ENCODE results near the gene STRN4. TPM values are rescaled to one million over a fixed set of nuclear protein-coding genes. Genes with fewer than 3 reads are reported as not detected.

The STRN4 gene
- total and polyA plus RNA-seq, 2 donors (not counting 3 experiments of a cell fraction or from before 2014, with no cell fraction given), result 116 to 144 TPM

GRCh38 chr19:46710687-46711086, 35.6 kb downstream of the STRN4 start:
- Histone ChIP-seq H3K27ac (ENCODE audit: insufficient read depth, low read depth, low read length) (no peak overlapping the region), H3K79me2 (ENCODE audit: control insufficient read depth, insufficient read depth, low read length) (peaks cover 23% of the 10 kb centered on the region), H3K4me1 (ENCODE audit: control insufficient read depth, extremely low read depth, insufficient read depth, low read length) (peaks cover 17% of the 10 kb centered on the region), H3K4me2 (ENCODE audit: insufficient read depth, low read length) (no peak overlapping the region), H3K4me3 (replicated peaks in 1 of 3; ENCODE audit: insufficient read depth in 1 of 3, low read depth in 1 of 3, low read length in 3 of 3) (no peak overlapping the region), H4K20me1 (replicated peaks; ENCODE audit: control insufficient read depth, extremely low read depth, insufficient read depth, low read length) (no peaks in the 10 kb centered on the region), H3K9me3 (replicated peaks; ENCODE audit: control insufficient read depth, insufficient read depth, low read length) (no peaks in the 10 kb centered on the region), H2AFZ (ENCODE audit: low read depth, low read length) (no peak overlapping the region), H3K9me1 (replicated peaks; ENCODE audit: control insufficient read depth, extremely low read depth, insufficient read depth, low read length) (no peaks in the 10 kb centered on the region), H3K9ac (replicated peaks; ENCODE audit: extremely low read depth, insufficient read depth, low read length) (no peak overlapping the region), H3K36me3 (ENCODE audit: control insufficient read depth in 2 of 2, extremely low read depth in 1 of 2, insufficient read depth in 2 of 2, low read length in 2 of 2) (peaks cover 3 to 21% of the 10 kb centered on the region in 2 experiments), H3K27me3 (ENCODE audit: control insufficient read depth in 2 of 2, insufficient read depth in 2 of 2, low read length in 2 of 2) (no peaks in the 10 kb centered on the region)
- DNase-seq (ENCODE audit: low read depth, low spot score), result no peak
- TF ChIP-seq MYC (IDR thresholded peaks at IDR 0.05; ENCODE audit: low read depth, low read length) (no peak), MAX (IDR thresholded peaks at IDR 0.05; ENCODE audit: insufficient read depth, insufficient read length) (no peak), JUN (IDR thresholded peaks at IDR 0.05; ENCODE audit: borderline replicate concordance, insufficient read depth, insufficient read length, low read depth) (no peak), EZH2 (IDR thresholded peaks at IDR 0.05; ENCODE audit: borderline replicate concordance, low read depth, low read length, severe bottlenecking) (no peak), POLR2AphosphoS5 (IDR thresholded peaks at IDR 0.05; ENCODE audit: insufficient read depth, low read depth, low read length) (no peak), FOS (IDR thresholded peaks at IDR 0.05; ENCODE audit: borderline replicate concordance, insufficient read depth, low read length) (no peak), GATA2 (IDR thresholded peaks at IDR 0.05; ENCODE audit: insufficient read depth, insufficient read length, low read depth, low read length) (no peak), POLR2A (IDR thresholded peaks at IDR 0.05; ENCODE audit: low read depth, low read length) (no peak), CTCF (IDR thresholded peaks at IDR 0.05; ENCODE audit: extremely low read depth in 1 of 2, insufficient read depth in 1 of 2, low read depth in 1 of 2, low read length in 2 of 2) (no peak)
- POLR2A ChIA-PET, result no interaction called here
- no TSS peak for BruUV-seq (replicated peaks)
- no peak for FAIRE-seq
- CTCF ChIA-PET, result interaction anchor here (1.0 to 10.0 kb wide), 3 partner anchors 13 to 17 kb away, joined by 3 to 95 read pairs (median 4); no protein-coding TSS in a partner anchor
- intact Hi-C loops (cut with micrococcal nuclease), result no loop called here
- dilution Hi-C loops (cut with MboI; ENCODE audit: extremely low pct_ligation_motif_present, low sequenced_read_pairs), result no loop called here
